NT2/D1 (cell line): Measurements from ENCODE around the gene RIC1.

Source experiments
- SUZ12 ChIP-seq: IDR thresholded peaks from 2 replicates; pipeline ENCODE4 v1.6.1; 2011; ENCODE audit not compliant: insufficient read length, insufficient read depth; ENCODE audit errors: extremely low read depth
- ZNF274 ChIP-seq: IDR thresholded peaks from 2 replicates; pipeline ENCODE4 v1.6.1; 2011; ENCODE audit warnings: mild to moderate bottlenecking, low read depth, low read length

- TF ChIP-seq SUZ12 = no peak
- no peak for TF ChIP-seq ZNF274
Observed at GRCh38 chr9:5582835-5583195, 46.1 kb upstream of the RIC1 start.
